GM10847 (cell line): ENCODE results near the gene VWA1.

Experiments used
- POLR2A ChIP-seq: IDR thresholded peaks from 2 replicates; pipeline ENCODE4 v1.6.1; 2011; ENCODE audit not compliant: insufficient read length; ENCODE audit errors: extremely low read depth

Gene VWA1

GRCh38 chr1:1440262-1441001, 4.9 kb downstream of the VWA1 start:
- no peak for TF ChIP-seq POLR2A

GRCh38 chr1:1441002-1441888, 5.8 kb downstream of the VWA1 start:
- TF ChIP-seq POLR2A: no peak

GRCh38 chr1:1442069-1442770, 6.7 kb downstream of the VWA1 start:
- no peak for TF ChIP-seq POLR2A

- no peak for TF ChIP-seq POLR2A
These were observed 13.7 kb downstream of the VWA1 start, which contains the start of gene ATAD3C for GRCh38 chr1:1449099-1449739. TSS of gene ATAD3C (plus strand) at chr1:1449689. CDS start at chr1:1450684, 995 bp downstream.

- no peak for TF ChIP-seq POLR2A
These were observed 16.3 kb downstream of the VWA1 start for GRCh38 chr1:1451696-1452364.

- no peak for TF ChIP-seq POLR2A
These were observed 17.4 kb downstream of the VWA1 start for GRCh38 chr1:1452882-1453281.

- TF ChIP-seq POLR2A: no peak
These were observed 19.9 kb downstream of the VWA1 start for GRCh38 chr1:1455366-1455884.

- no peak for TF ChIP-seq POLR2A
These were observed 25.1 kb downstream of the VWA1 start for GRCh38 chr1:1460540-1461130.

- TF ChIP-seq POLR2A: no peak
These were observed 26.3 kb downstream of the VWA1 start for GRCh38 chr1:1461721-1462317.

- TF ChIP-seq POLR2A: no peak
These were observed 27.0 kb downstream of the VWA1 start for GRCh38 chr1:1462318-1462966.

- TF ChIP-seq POLR2A: no peak
These were observed 27.8 kb downstream of the VWA1 start for GRCh38 chr1:1463312-1463711.

GRCh38 chr1:1470626-1471388, 35.3 kb downstream of the VWA1 start:
- no peak for TF ChIP-seq POLR2A
